Thymus (tissue), 11 donors: ENCODE results near the gene MYO5B. TPM values are rescaled to one million over a fixed set of nuclear protein-coding genes. Genes with fewer than 3 reads are reported as not detected.

Experiments used
- DNase-seq, 9 donors: peaks; one replicate each; pipeline ENCODE4 v3.0.0-alpha.2; 2013; ENCODE audit warnings: low spot score in 9 of 9, low read depth in 6 of 9, missing footprints in 1 of 9
- H3K27ac ChIP-seq, 2 donors: one replicate each; pipeline ENCODE4 v1.5.1; 2013; ENCODE audit warnings: control low read depth in 1 of 2, low read depth in 1 of 2, low read length in 1 of 2, mild to moderate bottlenecking in 1 of 2, moderate library complexity in 1 of 2
- H3K27me3 ChIP-seq, 2 donors: one replicate each; pipeline ENCODE4 v1.5.1; 2013; ENCODE audit warnings: low read length in 1 of 2; ENCODE audit not compliant: control insufficient read depth in 2 of 2, insufficient read depth in 1 of 2
- H3K36me3 ChIP-seq, 2 donors: one replicate each; pipeline ENCODE4 v1.5.1; 2013; ENCODE audit warnings: low read length in 1 of 2, mild to moderate bottlenecking in 1 of 2, moderate library complexity in 1 of 2; ENCODE audit not compliant: control insufficient read depth in 2 of 2, insufficient read depth in 2 of 2
- H3K4me1 ChIP-seq, 2 donors: one replicate each; pipeline ENCODE4 v1.5.1; 2013; ENCODE audit warnings: low read length in 2 of 2; ENCODE audit not compliant: control insufficient read depth in 2 of 2, insufficient read depth in 2 of 2
- H3K4me3 ChIP-seq, 2 donors: one replicate each; pipeline ENCODE4 v1.5.1; 2013; ENCODE audit warnings: low read length in 2 of 2, control low read depth in 1 of 2, mild to moderate bottlenecking in 1 of 2
- H3K9me3 ChIP-seq, 2 donors: one replicate each; pipeline ENCODE4 v1.5.1; 2013; ENCODE audit warnings: low read length in 1 of 2, mild to moderate bottlenecking in 1 of 2; ENCODE audit not compliant: control insufficient read depth in 2 of 2, insufficient read depth in 1 of 2
- WGBS: extraction: QIAGEN DNeasy Blood & Tissue Kit; methylation state at CpG from one replicate; pipeline ENCODE4 v1.1.7; 2013; 5-methylcytosine and 5-hydroxymethylcytosine counted together
- polyA plus RNA-seq: library from polyadenylated mRNA; stranded (reverse); fragments of 200-250 nt; gene quantifications from one replicate; pipeline ENCODE4 v1.2.3, GENCODE V29; 2013
- total RNA-seq: library from RNA; stranded (reverse); fragments of 120-200 nt; gene quantifications from one replicate; pipeline ENCODE4 v1.2.4, GENCODE V29; 2013
- donor health status: healthy.

MYO5B gene
- total and polyA plus RNA-seq, 2 donors: 6.2 to 11.1 TPM

- H3K27ac ChIP-seq: no peak overlapping the region
- no peaks in the 10 kb centered on the region for H3K4me1 ChIP-seq
- H3K4me3 ChIP-seq: no peak overlapping the region
- DNase-seq: no peak
- H3K27me3 ChIP-seq: peaks cover 0 to 5% of the 10 kb centered on the region in 2 donors
- no peaks in the 10 kb centered on the region for H3K36me3 ChIP-seq
- 84% methylated on average over 4 of the region's 4 CpGs for WGBS
- H3K9me3 ChIP-seq: no peaks in the 10 kb centered on the region
These were observed 343.3 kb downstream of the MYO5B start for GRCh38 chr18:49851624-49852023.

DNA sequence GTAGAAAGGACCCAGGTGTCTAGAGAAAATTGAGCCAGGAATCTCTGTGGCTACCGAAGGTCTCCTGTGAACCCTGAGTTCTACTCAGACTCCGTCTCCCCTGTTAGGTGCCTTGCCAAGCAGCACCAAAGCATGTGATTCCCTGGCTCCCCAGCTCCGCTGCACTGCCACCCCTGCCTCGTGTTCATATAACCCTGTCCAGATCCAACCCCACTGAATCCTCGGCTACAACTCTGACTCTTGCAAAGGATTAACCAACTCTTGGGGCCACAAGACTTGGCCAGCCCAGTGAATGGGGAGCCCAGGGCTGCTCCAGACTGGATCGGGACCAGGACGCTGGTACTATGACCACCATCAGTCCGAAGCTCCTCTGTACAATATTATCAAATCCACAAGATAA, 344.3 kb downstream of the MYO5B start:
- 96% methylated on average over 8 of the region's 8 CpGs for WGBS
- no peak for DNase-seq
- H3K27me3 ChIP-seq: peaks cover 0 to 5% of the 10 kb centered on the region in 2 donors
- no peak overlapping the region for H3K27ac ChIP-seq
- H3K36me3 ChIP-seq: no peaks in the 10 kb centered on the region
- no peak overlapping the region for H3K4me3 ChIP-seq
- no peaks in the 10 kb centered on the region for H3K9me3 ChIP-seq
- no peaks in the 10 kb centered on the region for H3K4me1 ChIP-seq

GRCh38 chr18:49849331-49850217, 345.4 kb downstream of the MYO5B start:
- Histone ChIP-seq H3K36me3 (no peaks in the 10 kb centered on the region), H3K27me3 (peaks cover 0 to 5% of the 10 kb centered on the region in 2 donors), H3K4me3 (no peak overlapping the region), H3K27ac (no peak overlapping the region), H3K9me3 (no peaks in the 10 kb centered on the region), H3K4me1 (no peaks in the 10 kb centered on the region)
- WGBS: 67% methylated on average over 14 of the region's 14 CpGs
- DNase-seq: no peak

- Histone ChIP-seq H3K4me1 (no peaks in the 10 kb centered on the region), H3K27me3 (peaks cover 0 to 5% of the 10 kb centered on the region in 2 donors), H3K36me3 (no peaks in the 10 kb centered on the region), H3K4me3 (no peak overlapping the region), H3K27ac (no peak overlapping the region), H3K9me3 (no peaks in the 10 kb centered on the region)
- 90% methylated on average over 4 of the region's 4 CpGs for WGBS
- no peak for DNase-seq
These were observed 346.8 kb downstream of the MYO5B start for GRCh38 chr18:49848115-49848514.

DNA sequence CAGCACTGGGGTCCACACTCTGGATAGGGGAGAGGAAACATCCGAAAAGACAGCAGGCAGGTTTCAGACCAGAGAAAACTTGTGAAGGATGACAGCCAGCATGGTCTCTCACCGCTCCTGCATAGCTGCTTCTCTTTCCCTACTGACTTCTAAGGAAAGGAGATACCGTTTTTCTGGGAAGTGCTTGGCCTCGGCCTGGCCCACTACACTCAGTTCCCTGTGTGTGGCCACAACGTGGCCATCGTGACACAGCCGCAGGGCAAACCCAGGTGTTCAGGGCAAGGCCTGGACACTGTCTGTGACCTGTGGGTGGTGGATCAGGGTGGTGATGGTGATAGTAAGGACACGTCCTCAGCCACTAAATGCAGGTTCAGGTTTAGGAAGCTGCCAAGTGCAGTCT, 347.4 kb downstream of the MYO5B start:
- no peak overlapping the region for H3K4me3 ChIP-seq
- peaks cover 0 to 5% of the 10 kb centered on the region in 2 donors for H3K27me3 ChIP-seq
- H3K27ac ChIP-seq: no peak overlapping the region
- H3K36me3 ChIP-seq: no peaks in the 10 kb centered on the region
- 94% methylated on average over 8 of the region's 8 CpGs for WGBS
- no peak for DNase-seq
- no peaks in the 10 kb centered on the region for H3K9me3 ChIP-seq
- H3K4me1 ChIP-seq: no peaks in the 10 kb centered on the region

- peaks cover 0 to 5% of the 10 kb centered on the region in 2 donors for H3K27me3 ChIP-seq
- no peaks in the 10 kb centered on the region for H3K9me3 ChIP-seq
- DNase-seq: no peak
- no peak overlapping the region for H3K27ac ChIP-seq
- H3K4me1 ChIP-seq: no peaks in the 10 kb centered on the region
- H3K36me3 ChIP-seq: no peaks in the 10 kb centered on the region
- no peak overlapping the region for H3K4me3 ChIP-seq
- WGBS: 81% methylated on average over 10 of the region's 10 CpGs
These were observed 348.1 kb downstream of the MYO5B start for GRCh38 chr18:49846718-49847470.

- no peaks in the 10 kb centered on the region for H3K9me3 ChIP-seq
- H3K27me3 ChIP-seq: peaks cover 0 to 5% of the 10 kb centered on the region in 2 donors
- no peak overlapping the region for H3K27ac ChIP-seq
- no peaks in the 10 kb centered on the region for H3K36me3 ChIP-seq
- no peak overlapping the region for H3K4me3 ChIP-seq
- no peaks in the 10 kb centered on the region for H3K4me1 ChIP-seq
- 88% methylated on average over 5 of the region's 5 CpGs for WGBS
- no peak for DNase-seq
These were observed 348.6 kb downstream of the MYO5B start for GRCh38 chr18:49846361-49846662.

DNA sequence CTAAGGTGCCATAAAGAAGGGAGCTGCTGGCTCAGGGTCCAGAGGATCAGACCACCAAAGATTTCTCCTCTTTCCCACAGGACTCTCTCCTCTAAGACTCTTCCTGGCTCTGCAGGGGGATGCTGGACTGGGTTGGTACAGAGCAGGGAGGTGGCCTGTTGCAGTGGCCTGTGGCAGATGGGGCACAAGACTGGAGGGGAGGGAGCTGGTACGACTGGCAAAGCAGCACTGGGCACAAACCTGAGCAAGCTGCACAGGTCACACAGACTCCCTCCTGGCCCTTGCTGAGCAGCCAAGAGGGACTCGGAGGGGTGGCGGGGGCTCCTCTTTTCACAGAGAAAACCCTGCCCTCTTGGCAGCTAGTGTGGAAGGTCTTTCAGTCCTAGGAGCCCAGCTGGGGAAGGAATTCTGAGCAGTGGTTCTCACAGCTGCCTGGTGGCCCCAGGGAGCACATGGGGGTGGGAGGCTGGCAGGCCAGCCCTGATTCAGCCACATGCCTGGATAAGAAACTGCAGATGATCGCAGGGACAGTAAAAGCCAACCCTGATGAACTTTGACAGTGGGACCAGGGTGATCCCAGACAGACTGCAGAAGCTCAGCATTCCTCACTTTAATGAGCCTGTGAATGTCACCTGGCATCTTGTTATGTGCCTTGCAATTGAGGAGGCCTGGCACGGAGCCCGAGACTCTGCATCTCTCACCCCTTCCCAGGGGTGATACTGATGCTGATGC, 349.2 kb downstream of the MYO5B start:
- DNase-seq: no peak
- Histone ChIP-seq H3K27ac (no peak overlapping the region), H3K4me1 (no peaks in the 10 kb centered on the region), H3K9me3 (no peaks in the 10 kb centered on the region), H3K36me3 (no peaks in the 10 kb centered on the region), H3K4me3 (no peak overlapping the region), H3K27me3 (peaks cover 0 to 5% of the 10 kb centered on the region in 2 donors)
- WGBS: 97% methylated on average over 6 of the region's 6 CpGs

DNA sequence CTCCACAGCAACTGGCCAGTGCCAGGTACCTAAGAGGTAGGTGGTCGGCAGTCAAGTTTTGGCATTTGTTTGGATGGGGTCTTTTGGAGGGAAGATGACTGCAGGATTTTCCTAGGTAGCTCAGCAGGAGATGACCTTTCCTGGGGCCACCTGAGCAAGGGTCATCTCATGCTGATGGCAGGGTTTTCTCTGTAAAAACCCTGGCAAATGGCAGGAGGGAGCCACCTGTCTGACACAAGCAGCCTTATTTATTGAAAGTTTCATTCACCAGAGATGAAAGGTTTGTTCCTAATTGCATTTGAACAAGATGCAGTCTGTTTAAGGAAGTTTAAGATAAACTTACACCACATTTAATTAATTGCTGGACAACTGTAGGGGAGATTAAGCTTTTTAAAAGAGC, 350.0 kb downstream of the MYO5B start:
- no peak for DNase-seq
- Histone ChIP-seq H3K4me1 (no peaks in the 10 kb centered on the region), H3K9me3 (no peaks in the 10 kb centered on the region), H3K27ac (no peak overlapping the region), H3K4me3 (no peak overlapping the region), H3K27me3 (peaks cover 0 to 5% of the 10 kb centered on the region in 2 donors), H3K36me3 (no peaks in the 10 kb centered on the region)
- WGBS: 96% methylated on average over 1 of the region's 1 CpG
